ENCODE measurements around the gene BBS9.
"Not testable (repeated sequence)": the region's sequence is repeated elsewhere in the genome, so short reads cannot be mapped to it uniquely, and the experiment has no call there.

BBS9 gene

GRCh38 chr7:33128990-33129805, at the start of gene BBS9:
Gene BBS9 (plus strand): TSS chr7:33129564. CDS start chr7:33146253, 16,689 bp downstream.
- peak; percentile 92 for DNase-seq

GRCh38 chr7:33079763-33080690, 49.3 kb upstream of the BBS9 start:
- DNase-seq: no peak

DNA sequence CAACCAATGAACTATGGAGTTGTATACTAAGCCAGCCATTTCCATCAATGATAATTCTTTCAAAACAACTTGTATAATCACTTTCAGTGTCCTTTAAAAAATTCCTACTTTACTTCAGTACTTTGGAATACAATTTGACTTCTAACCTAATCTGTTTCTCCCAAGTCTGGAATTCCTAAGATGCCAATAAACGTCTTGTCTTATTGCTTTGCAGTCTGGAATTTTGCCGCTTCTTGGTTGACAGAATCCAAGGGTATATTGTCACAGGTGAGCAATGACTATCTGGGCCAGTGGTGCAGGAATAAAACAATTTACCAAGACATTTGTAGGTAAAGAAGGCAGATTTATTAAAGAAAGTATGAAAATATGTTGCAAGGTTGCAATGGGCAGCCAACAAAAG, 42.0 kb upstream of the BBS9 start:
- no peak for DNase-seq

DNA sequence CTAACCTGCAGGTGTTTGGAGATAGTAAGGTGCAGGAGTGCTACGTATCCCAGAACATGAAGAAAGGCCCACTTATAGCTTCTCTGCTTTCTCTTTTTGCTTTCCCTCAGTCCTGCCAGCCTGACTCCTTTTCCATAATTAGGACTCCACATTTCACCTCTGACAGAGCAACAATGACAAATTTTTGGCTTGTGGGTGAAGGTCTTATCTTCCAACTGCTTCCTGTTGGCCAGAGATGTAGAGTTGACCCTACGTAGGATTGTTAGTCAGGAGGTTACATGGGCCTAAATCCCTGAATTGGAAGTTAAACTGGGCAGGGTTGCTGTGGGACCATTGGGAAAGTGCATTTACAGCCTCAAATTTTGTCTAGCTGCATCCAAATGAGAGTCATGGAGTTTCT, 41.5 kb upstream of the BBS9 start:
- no peak for DNase-seq

- no peak for DNase-seq
These were observed 40.2 kb upstream of the BBS9 start for GRCh38 chr7:33089142-33089541.

DNA sequence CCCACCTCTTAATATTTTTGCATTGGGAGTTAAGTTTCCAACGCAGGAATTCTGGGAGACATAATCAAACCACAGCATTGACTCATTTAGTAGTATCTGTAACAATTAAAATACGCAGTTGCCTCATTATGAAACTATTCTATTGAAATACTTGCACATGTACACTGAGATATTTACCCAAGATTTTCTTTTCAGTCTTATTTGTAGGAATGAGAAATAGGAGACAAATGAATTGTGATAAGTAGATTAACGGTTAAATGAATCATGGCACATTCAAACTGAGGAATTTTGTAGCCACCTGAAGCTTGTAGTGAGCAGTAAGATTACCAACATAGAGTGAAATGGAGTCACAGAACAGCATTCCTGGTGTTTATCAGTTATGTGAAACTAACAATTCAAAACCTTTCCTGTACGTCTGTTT, 38.2 kb upstream of the BBS9 start:
- no peak for DNase-seq

DNA sequence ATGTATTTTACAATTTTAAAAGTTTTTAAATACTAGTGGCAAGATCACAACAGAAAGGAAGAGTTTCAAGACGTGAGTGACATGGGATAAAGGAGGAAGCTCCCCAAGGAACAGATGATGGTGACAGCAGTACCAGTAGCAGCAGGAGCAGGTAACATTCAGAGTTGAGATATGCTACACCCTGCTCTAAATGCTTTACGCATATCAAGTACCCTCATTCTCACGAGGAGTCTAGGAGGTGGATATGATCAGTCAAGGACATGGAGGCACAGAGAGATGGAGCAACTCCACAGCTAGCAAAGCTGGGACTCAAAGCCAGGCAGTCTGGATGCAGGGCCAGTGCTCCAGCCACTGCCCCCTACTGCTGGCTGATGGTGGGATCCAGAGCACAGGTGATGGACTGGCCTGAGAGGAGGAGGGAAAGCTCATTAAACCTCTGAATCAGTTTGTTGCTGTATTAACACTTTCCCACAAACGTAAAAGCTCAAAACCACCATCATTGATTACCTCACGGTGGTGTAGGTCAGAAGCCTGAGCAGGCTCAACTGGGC, 37.6 kb upstream of the BBS9 start:
- no peak for DNase-seq

DNA sequence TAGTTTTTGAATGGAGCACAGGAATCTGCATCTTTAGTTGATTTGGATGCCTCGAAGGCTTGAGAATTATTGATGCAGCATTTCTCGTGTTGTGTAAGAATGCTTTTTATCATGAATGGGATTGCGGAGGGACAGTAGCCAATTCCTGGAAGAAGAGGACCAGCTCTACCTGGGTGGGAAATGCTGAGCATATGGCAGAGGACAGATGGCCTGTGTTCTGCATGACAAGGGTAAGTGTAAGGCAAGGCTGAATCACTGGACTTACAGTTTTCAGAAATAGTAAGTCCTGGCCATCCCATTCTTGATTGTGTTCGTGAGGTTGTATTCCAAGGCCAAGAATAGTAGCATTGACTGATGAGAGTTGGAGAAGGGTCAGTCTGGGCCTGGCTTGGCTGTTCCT, 36.1 kb upstream of the BBS9 start:
- no peak for DNase-seq

- DNase-seq: not testable (repeated sequence)
These were observed 34.6 kb upstream of the BBS9 start for GRCh38 chr7:33094745-33095275.

DNA sequence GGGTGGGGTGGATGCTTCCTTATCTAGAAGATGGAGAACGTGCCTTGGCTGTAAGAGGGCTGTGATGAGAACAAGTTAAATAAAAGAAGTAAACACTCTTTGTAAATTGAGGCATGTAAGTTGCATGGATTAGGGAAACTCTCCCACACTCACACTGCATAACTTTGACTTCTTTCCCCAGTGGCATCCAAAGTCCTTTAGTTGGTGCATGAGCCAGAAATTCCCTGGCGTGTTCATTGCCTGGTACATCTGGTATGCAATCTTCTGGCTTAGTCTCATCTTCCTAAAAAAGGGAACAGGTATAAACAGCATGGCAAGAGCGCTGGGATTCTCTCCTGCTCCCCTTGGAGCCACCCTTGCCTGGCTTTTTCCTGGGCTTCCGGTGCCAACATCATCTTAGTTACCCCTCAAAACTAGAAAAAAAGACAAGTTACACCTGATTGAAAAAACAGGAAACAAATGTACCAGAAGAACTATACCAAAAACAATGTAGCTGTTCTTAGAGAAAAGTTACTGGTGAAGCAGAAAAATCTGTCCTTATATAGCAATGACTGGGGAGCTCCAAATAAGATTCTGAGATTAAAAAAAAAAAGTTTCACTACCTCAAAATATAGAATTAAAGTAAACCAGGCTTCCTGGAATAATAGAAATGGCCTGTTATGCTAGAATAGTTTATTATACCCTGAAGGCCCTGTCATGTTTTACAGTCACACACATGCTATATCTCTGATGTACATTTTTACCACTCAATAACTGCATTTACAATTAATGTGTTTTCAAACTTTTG, 30.0 kb upstream of the BBS9 start:
- no peak for DNase-seq

GRCh38 chr7:33100770-33101169, 28.6 kb upstream of the BBS9 start:
- DNase-seq: no peak

DNA sequence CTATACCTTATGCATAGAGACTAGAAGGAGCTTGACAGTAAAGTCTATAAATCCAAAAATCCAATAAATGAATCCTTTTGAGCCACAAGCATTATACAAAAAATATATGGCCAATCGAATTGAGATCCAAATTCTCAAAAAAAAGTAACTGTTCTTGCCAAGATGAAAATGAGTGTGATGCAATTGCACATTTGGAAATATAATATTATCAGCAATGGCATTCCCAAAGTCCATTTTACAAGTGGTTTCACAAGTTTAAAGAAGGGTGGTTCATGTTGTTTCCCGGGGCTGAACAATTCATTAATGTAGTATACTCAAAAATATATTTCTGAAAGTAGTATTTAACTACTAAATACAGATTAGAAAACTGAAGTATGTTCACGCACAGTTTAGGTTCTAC, 27.5 kb upstream of the BBS9 start:
- no peak for DNase-seq

GRCh38 chr7:33107136-33108066, 22.0 kb upstream of the BBS9 start:
- DNase-seq: no peak

DNA sequence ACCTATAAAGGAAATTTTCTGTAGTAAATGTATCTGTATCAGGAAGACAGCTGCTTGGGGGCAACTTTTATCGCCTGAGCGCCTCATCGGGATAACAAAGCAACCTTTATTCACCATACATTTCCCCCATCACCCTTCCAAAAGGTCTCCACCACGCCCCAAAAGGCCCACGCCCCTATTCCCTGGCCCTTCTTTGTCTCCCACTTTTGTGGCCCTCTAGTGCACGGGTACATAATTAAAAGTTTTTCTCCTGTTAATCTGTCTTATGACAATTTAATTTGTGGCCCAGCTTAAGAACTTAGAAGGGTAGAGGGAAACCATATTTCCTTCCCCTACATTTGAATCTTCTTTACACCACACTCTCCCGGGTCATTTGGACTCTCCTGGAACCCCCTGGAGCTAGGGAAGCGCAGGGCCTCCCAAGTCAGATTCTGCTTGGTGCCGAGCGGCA, 20.8 kb upstream of the BBS9 start:
- DNase-seq: peak; percentile 16

DNA sequence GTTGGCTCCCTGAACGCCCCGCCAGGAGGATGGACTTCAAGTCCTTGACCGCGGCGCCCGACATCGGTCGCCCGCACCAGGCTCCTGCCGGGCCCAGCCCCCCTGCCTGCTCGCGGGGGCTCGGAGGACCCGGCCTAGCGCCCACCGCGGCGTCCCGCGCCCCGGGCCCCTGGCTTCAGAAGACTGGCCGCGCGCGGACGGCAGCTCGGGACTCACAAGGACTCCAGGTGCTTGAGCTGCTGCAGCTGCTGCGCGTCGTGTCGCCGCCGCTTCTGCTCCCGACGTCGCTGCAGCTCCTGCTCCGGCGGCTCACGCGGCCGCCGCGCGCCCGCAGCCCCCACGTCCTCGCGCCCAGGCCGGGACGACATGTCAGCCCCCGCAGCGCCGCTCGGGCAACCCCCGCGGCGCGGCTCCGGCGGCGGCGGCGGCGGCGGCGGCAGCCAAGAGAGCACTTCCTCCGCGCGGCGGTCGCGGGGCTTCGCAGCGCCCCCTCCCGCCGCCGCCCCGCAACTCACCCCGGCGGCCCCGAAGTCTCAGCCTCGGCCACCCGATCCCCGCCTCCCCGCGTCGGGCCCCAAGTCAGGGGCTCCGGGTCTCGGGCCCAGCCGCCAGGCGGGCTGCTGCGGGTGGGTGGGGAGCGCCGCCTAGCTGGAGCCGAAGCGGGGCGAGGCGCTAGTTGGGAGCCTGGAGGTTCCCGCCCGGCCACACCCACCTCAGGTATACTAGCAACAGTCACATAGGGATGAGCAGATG, 20.2 kb upstream of the BBS9 start, which contains the start of gene RP9:
Gene RP9 (minus strand): TSS at position 400 of the 753 bp plus-strand sequence. CDS start 32 bp downstream, at position 368.
- peak; percentile 74 for DNase-seq

DNA sequence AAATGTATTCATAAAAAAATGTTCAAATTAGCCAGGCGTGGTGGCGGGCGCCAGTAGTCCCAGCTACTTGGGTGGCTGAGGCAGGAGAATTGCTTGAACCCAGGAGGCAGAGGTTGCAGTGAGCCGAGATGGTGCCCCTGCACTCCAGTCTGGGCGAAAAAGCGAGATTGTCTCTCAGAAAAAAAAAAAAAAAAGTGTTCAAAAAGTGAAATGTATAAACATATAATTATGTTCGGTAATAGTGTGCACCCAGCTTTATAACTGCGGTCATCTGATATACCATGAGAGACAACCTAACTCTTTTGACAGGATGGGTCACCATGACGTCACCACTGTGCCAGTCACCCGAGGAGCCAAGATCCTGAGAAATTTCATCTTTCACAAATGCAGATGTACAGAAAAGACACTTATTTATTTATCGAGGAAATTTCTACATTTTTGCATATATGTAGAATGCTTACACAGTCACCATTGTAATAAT, 19.6 kb upstream of the BBS9 start:
- no peak for DNase-seq

DNA sequence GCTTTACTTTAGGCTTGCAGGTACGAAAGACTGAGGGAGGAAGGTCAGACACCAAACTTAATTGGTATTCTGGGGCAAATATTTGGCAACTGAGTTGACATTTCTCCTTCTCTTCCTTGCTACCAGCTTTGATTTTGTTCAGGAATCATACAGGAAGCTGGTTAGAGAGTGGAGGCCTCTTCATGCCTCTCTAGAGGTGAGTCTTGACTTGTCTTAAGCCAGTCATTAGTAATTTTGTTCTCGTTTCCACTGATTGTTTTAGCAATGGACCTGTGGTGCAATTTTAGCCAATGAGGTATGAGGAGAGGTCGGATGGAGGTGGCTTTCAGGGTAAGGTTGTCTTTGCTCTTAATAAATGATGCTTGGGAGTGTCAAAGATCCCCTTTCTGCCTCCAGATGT, 17.8 kb upstream of the BBS9 start:
- DNase-seq: no peak

GRCh38 chr7:33114976-33115375, 14.4 kb upstream of the BBS9 start:
- no peak for DNase-seq

- DNase-seq: no peak
These were observed 11.0 kb upstream of the BBS9 start for GRCh38 chr7:33118383-33118782.

DNA sequence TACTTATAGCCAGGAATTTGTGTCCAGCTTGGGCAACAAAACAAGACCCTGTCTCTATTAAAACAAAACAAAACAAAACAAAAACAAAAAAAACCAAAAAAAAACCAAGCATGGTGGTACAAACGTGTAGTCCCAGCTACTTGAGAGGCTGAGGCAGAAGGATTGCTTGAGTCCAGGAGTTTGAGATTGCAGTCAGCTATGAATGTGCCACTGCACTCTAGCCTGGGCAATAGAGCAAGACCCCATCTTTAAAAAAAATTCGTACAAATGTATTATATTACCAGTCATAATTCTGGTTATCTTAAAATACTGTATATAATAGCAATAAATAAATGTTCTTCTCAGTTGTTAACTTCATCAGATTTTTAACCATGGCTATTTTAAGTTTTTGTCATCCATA, 2.3 kb upstream of the BBS9 start:
- no peak for DNase-seq
